Right ventricle myocardium inferior (tissue), 1 donor: ENCODE data around the gene ANTXR1. TPM values are rescaled to one million over a fixed set of nuclear protein-coding genes. Genes with fewer than 3 reads are reported as not detected.

Experiments used
- ATAC-seq: fragments of 200-7000 bp; cut with Tn5 transposase; one replicate; pipeline ENCODE4 v1.9.1; 2020; ENCODE audit warnings: mild to moderate bottlenecking, moderate library complexity
- DNase-seq: peaks from one replicate; pipeline ENCODE4 v3.0.0; 2021; ENCODE audit errors: missing footprints
- intact Hi-C: fragments of 100-400 bp; cut with DNase I; formaldehyde crosslinking; loops from one replicate; pipeline ENCODE4 v1.11.0; 2022
- total RNA-seq: library from RNA; stranded (reverse); fragmentation: NEBNext Ultra II Directional; extraction: Animal tissue kit (Norgen Biotek cat#: 25700); gene quantifications from one replicate; pipeline ENCODE4 v1.2.1, GENCODE V29; 2021
- donor health status: DM: no; HTN: yes; CAD: no; lungs with severe emphysema.

ANTXR1 gene
- total RNA-seq, 1 donor from 2014 or later = 31.9 TPM

GRCh38 chr2:69026026-69026425, 13.0 kb downstream of the ANTXR1 start:
- no peak for DNase-seq
- intact Hi-C loops = loop anchor here (5.0 kb wide), 1 partner anchor 281 kb away; no protein-coding TSS in a partner anchor
- ATAC-seq = peak; percentile 62

- DNase-seq (no peak), ATAC-seq (no peak)
- intact Hi-C loops = loop anchor here (5.0 kb wide), 1 partner anchor 280 kb away; no protein-coding TSS in a partner anchor
Measured at GRCh38 chr2:69026691-69027459, 13.9 kb downstream of the ANTXR1 start.

DNA sequence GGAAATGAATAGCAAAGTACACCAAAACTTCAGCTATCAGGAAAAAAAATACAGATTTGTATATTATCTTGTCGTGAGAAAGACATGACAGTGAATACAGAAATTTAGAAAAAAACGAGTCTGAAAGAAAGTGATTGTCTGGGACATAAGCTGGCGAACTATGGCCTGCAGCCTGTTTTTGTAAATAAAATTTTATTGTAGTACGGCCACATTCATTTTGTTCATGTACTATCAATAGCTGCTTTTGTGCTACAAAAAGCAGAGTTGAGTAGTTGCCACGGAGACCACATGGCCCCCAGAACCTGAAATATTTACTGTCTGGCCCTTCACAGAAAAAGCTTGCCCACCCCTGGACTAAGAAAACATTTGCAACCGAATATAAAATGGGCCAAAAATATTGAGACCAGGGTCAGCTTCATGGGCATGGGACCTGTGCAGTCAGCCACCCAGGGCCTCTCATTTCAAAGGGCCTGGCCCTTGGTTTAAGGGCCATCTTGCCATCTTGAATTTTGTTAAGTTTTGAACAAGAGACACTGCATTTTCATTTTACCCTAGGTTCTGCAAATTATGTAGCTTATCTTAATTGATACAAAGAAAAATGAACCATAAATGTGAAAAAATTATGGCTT, 17.9 kb downstream of the ANTXR1 start:
- DNase-seq (no peak), ATAC-seq (no peak)
- intact Hi-C loops = no loop called here

GRCh38 chr2:69031466-69031865, 18.5 kb downstream of the ANTXR1 start:
- intact Hi-C loops = no loop called here
- DNase-seq = no peak
- no peak for ATAC-seq

- ATAC-seq = no peak
- intact Hi-C loops = no loop called here
- no peak for DNase-seq
Measured at GRCh38 chr2:69032336-69032735, 19.4 kb downstream of the ANTXR1 start.

GRCh38 chr2:69033461-69034095, 20.6 kb downstream of the ANTXR1 start:
- DNase-seq = no peak
- intact Hi-C loops = no loop called here
- peak; percentile 78 for ATAC-seq

DNA sequence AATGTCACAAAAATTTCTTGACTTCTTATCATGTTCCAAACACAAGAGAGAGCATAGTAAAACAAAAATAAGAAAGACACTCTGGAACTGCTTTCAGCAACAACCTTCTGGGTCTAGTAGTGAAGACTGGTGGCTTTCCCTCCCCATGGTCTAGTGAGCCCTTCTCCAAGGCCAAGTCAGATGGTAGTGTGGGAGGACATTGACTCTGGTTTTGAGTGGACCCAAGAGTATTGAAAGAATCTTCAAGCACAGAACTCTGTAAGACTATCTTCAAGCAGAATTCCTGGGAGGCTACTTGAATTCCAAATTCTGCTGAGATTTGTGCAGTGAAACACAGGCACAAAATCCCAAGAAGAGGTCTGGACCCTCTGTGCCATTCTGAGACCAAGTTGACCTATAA, 21.1 kb downstream of the ANTXR1 start:
- DNase-seq = no peak
- ATAC-seq = no peak
- intact Hi-C loops = no loop called here

DNA sequence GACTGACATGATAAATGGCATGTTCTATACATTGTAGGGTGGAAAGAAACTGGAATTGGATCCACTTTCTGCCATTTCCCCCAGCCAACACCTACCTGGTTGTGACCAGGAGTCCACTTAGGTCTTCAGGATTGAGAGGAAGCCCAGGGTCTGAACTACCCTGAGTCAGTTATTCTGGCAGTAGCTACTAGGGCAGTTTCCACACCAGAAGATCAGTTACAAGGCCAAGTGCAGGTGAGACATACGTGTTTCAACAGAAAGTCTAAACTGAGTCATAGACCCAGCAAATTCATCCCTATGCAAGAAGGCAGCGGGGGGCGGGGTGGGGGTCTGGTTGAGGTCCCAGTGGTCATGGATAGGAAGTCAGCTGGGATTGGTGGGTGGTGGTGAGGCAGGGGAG, 21.9 kb downstream of the ANTXR1 start:
- intact Hi-C loops = no loop called here
- ATAC-seq (no peak), DNase-seq (no peak)

DNA sequence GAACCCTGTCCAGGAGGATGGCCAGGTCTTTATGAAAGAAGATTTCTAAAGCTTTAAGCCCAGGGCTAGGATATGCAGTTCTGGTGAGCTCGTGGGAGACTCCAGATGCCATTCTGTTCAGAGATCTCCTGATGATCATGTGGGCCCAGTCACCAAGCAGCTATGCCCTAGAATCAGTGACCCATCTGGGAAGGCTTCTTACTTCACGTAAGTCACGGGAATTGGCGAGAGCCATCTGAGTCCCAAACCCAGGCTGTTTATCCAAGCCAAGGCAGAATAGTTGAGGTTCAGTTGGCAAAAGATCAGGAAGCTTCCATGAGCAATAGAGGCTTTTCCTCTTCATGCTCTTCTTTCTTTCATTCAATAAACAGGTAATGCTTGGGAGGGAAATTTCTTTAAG, 23.9 kb downstream of the ANTXR1 start:
- intact Hi-C loops = no loop called here
- ATAC-seq (no peak), DNase-seq (no peak)

DNA sequence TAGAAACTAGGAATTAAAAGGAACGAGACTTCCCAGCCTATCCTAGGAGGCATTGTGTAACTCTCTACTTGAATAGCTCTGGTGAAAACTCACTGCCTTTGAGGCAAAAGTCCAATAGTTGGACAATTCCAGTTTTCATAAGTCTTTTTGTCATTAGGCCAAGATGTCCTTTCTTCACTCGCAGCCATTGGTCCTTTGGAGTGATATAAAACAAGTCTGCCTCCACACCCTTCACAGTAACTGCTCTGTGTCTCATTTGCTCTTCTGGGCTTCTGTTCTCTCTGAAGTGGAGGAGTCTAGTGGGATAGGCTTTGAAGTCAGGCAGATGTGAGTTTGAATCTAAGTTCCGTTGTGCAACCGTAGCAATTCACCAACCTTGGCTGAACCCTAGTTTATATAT, 28.2 kb downstream of the ANTXR1 start:
- ATAC-seq = peak; percentile 95

GRCh38 chr2:69043736-69044400, 30.9 kb downstream of the ANTXR1 start:
- intact Hi-C loops = no loop called here
- ATAC-seq = no peak
- DNase-seq = no peak

More for the DNA sequence above, 28.2 kb downstream of the ANTXR1 start:
- intact Hi-C loops = no loop called here
- no peak for DNase-seq

- intact Hi-C loops = no loop called here
- ATAC-seq (no peak), DNase-seq (no peak)
Measured at GRCh38 chr2:69046221-69046662, 33.3 kb downstream of the ANTXR1 start.

GRCh38 chr2:69047625-69048145, 34.7 kb downstream of the ANTXR1 start:
- no peak for ATAC-seq
- intact Hi-C loops = no loop called here
- DNase-seq = no peak

DNA sequence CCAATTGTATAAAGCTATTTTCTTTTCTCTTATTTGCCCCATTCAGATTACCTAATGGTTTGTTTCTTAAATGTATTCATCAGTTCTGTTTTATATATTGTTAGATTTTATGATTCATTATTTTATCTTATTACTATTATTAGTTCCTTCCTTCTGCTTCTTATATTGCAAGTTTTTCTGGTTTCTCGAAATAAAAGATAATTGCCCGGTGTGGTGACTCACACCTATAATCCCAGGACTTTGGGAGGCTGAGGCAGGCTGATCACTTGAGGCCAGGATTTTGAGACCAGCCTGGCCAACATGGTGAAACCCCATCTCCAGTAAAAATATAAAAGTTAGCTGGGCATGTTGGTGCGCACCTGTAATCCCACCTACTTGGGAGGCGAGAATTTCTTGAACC, 37.8 kb downstream of the ANTXR1 start:
- ATAC-seq = no peak
- intact Hi-C loops = no loop called here
- no peak for DNase-seq

DNA sequence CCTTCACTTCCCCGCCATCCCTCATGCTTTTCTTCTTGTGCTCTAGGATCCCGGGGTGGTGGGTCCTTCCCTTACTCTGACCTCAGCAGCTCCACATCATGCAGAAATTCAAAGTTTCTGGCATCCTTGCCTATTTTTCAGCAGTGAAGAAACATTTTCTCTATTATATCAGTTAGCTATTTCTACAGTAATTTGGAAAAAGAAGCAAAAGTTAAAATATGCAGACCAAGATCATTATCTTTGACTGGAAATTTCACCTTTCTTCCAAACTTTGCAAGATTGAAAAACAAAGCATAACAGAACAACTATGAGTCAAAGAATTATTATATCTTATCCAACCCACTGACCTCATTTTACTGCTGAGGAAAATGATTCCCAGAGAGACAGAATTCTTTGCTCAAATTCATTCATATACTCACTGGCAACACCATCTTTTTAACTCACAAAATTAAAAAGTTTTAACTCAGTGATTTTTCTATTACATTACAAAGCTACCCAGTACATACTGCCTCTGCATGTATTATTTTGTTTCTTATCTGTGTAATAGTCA, 40.5 kb downstream of the ANTXR1 start:
- intact Hi-C loops = no loop called here
- DNase-seq (no peak), ATAC-seq (peak; percentile 58)

GRCh38 chr2:69054431-69054830, 41.5 kb downstream of the ANTXR1 start:
- intact Hi-C loops = no loop called here
- peak; percentile 79 for ATAC-seq
- no peak for DNase-seq

GRCh38 chr2:69055688-69056470, 42.9 kb downstream of the ANTXR1 start:
- intact Hi-C loops = no loop called here
- ATAC-seq (no peak), DNase-seq (no peak)

GRCh38 chr2:69057660-69058059, 44.7 kb downstream of the ANTXR1 start:
- ATAC-seq (no peak), DNase-seq (no peak)
- intact Hi-C loops = no loop called here
